Urinary bladder (tissue), 4 donors: Measurements from ENCODE around the gene FXYD6. TPM values are rescaled to one million over a fixed set of nuclear protein-coding genes. Genes with fewer than 3 reads are reported as not detected.

Source experiments
- DNase-seq: peaks from one replicate; pipeline ENCODE4 v3.0.0-alpha.2; 2015; ENCODE audit errors: extremely low spot score
- H3K27ac ChIP-seq: one replicate; pipeline ENCODE4 v1.5.1; 2013; ENCODE audit warnings: low read depth, mild to moderate bottlenecking, moderate library complexity
- H3K36me3 ChIP-seq: one replicate; pipeline ENCODE4 v1.6.1; 2013; ENCODE audit warnings: mild to moderate bottlenecking, moderate library complexity; ENCODE audit not compliant: insufficient read depth
- H3K4me1 ChIP-seq: one replicate; pipeline ENCODE4 v1.6.1; 2013; ENCODE audit warnings: mild to moderate bottlenecking, moderate library complexity; ENCODE audit not compliant: insufficient read depth
- H3K4me3 ChIP-seq: one replicate; pipeline ENCODE4 v1.5.1; 2013; ENCODE audit warnings: low read depth, low read length
- WGBS: extraction: QIAGEN DNeasy Blood & Tissue Kit; methylation state at CpG from one replicate; pipeline ENCODE4 v1.1.7; 2013; 5-methylcytosine and 5-hydroxymethylcytosine counted together
- polyA plus RNA-seq: library from polyadenylated mRNA; stranded (reverse); fragments of 200-250 nt; gene quantifications from one replicate; pipeline ENCODE4 v1.2.3, GENCODE V29; 2013
- total RNA-seq: library from RNA; depleted of rRNA; stranded (reverse); fragments of >200 nt; gene quantifications from one replicate; pipeline ENCODE4 v1.2.3, GENCODE V29; 2014
- donor health status: healthy with polysubstance abuse.
- donor health status: healthy.

Gene FXYD6
- total and polyA plus RNA-seq, 2 donors = 56.2 to 373 TPM

DNA sequence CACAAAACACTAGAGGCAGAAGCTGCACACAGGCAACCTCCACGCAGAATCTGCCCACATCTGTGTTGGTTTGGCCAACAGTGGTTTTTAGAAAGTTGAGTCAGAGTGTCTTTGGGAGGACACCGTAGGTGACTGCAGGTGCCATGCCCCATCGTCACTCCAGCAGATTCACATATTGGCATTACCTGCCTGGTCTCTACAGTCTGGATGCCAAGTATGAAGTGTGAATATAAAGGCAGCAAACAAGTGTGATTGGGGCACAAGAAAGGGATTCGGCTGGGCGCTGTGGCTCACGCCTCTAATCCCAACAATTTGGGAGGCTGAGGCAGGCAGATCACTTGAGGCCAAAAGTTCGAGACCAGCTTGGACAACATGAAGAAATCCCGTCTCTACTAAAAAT, 40.9 kb downstream of the FXYD6 start:
- no peak for DNase-seq
- 94% methylated on average over 8 of the region's 8 CpGs for WGBS
- H3K4me1 ChIP-seq = no peaks in the 10 kb centered on the region
- no peaks in the 10 kb centered on the region for H3K36me3 ChIP-seq
- no peak overlapping the region for H3K27ac ChIP-seq
- H3K4me3 ChIP-seq = no peak overlapping the region

DNA sequence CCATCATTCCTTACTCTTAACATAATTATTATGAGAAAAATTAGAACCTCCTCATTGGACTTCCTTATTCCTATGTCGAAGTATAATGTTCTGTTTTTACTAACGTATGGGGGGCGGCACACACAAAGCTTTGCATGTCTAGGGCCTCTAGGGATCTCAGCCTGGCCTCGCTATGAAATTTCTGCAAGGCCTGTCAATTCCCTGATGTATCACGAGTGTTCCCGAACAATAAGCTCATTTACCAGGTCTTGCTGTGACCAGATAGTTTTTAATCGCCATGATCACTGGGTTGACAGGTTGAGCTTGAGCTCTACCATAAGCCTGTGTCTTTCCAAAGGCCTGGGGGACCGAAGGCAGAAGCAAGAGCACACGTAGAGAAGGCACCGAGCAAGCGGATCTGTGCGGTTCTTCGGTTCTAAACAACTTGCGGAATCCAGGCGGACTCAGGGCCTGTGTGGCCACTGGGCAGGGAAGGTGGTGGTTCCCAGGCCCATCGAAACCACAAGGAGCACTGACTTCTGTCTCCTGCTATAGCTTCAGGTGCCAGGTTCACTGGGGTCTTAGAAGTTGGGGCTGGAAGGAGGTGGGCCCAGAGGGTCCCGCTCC, 41.5 kb downstream of the FXYD6 start:
- no peak for DNase-seq
- Histone ChIP-seq H3K4me3 (no peak overlapping the region), H3K27ac (no peak overlapping the region), H3K4me1 (no peaks in the 10 kb centered on the region), H3K36me3 (no peaks in the 10 kb centered on the region)
- WGBS = 92% methylated on average over 17 of the region's 17 CpGs

DNA sequence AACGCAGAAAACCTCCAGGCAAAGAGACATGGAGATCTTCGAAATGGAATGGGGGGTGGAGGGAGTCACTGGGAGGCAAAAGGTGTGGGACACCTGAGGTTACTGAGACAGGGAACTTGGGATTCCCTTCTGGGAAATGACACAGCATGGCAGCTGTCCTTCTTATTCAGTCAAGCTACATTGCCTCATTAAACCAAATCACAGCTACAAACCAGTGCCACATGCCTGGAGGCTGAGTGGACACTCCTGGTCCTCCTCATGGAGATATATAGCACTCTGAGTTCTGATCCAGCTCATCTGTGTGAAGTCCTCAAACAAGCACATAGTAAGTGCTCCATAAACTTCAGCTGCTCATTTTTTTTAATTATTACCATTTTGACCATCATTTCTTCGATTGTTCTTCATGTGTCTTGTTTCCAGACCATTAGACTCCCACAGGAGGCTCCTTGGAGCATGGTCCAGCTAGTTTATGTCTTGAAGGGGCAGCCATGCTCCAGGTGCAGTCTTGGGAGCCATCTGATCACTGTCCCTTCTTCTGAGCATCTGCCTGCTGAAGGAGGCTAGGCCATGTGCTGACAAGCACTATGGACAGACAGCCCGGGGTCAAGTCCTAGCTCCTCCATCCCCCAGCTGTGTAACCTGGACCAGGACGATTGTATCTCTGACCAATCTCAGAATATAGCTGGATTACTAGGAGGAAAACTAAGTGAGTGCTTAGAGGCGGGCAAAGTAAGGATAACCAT, 42.2 kb downstream of the FXYD6 start:
- no peak for DNase-seq
- H3K4me3 ChIP-seq = no peak overlapping the region
- no peak overlapping the region for H3K27ac ChIP-seq

DNA sequence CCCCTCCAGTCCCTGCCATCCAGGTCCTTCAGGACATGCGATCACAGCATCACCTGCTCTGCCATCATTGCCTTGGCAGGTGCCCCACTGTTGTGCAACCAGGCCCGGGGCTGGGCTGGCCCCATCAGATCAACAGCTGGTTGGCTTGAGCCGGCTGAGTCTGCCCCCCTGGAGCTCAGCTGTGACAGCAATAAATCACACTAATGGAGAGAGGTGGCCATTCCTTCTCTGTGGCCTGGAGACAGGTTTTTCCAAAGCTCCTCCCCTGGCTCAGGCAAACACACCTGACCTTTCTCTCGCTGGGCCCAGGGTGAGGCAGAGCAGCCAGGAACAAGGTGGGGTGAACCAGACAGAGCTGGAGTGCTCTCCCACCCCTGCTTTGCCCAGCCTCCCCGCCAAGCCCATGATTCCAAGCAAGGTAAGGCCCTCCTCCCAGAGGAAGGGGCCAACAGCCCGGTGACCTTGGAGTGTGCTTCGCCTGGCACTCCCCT, 43.0 kb downstream of the FXYD6 start:
- no peaks in the 10 kb centered on the region for H3K36me3 ChIP-seq
- 56% methylated on average over 7 of the region's 7 CpGs for WGBS
- H3K4me1 ChIP-seq = peaks cover 2% of the 10 kb centered on the region
- no peak for DNase-seq
- no peak overlapping the region for H3K4me3 ChIP-seq
- no peak overlapping the region for H3K27ac ChIP-seq

More for the DNA sequence above, 42.2 kb downstream of the FXYD6 start:
- WGBS = 93% methylated on average over 6 of the region's 6 CpGs
- Histone ChIP-seq H3K36me3 (no peaks in the 10 kb centered on the region), H3K4me1 (peaks cover 1% of the 10 kb centered on the region)

- H3K27ac ChIP-seq = no peak overlapping the region
- no peaks in the 10 kb centered on the region for H3K36me3 ChIP-seq
- peaks cover 2% of the 10 kb centered on the region for H3K4me1 ChIP-seq
- H3K4me3 ChIP-seq = no peak overlapping the region
- no peak for DNase-seq
- WGBS = 93% methylated on average over 8 of the region's 8 CpGs
Observed at GRCh38 chr11:117832511-117832910, 43.9 kb downstream of the FXYD6 start.

DNA sequence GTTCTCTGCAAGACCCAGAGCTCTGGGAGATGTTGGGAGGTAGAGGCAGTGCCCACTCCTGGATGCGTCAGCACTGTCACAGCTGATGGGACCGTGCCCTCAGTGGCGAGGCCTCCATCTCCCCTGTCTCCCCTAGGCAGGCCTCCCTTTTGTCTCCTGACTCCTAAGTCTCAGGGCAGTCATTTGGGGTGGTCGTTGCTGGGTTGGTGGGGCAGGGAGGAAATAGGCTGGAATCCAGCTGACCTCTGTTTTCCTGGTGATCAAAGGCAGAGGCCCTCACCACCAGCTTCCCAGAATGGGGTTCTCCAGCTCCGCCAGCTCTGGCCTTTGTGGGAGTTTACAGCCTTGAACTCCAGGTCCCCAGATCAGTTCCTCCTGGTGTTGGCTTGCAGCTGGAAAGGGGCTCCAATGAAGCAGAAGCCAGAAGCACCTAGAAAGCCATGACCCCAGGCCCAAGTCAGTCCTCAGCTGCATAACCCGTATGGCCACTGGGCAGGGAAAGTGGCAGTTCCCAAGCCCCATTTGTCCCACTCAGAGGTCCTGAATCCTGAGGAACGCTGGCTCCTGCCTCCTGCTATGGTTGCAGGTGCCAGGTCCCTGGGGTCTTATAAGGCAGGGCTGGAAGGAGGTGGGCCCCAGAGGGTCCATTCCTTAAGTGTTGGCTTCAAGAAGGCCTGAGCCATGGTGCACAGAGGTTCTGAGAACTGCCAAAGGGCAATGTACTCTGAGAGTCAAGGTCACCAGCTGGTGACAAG, 44.6 kb downstream of the FXYD6 start:
- Histone ChIP-seq H3K27ac (no peak overlapping the region), H3K36me3 (no peaks in the 10 kb centered on the region), H3K4me1 (peaks cover 2% of the 10 kb centered on the region), H3K4me3 (no peak overlapping the region)
- DNase-seq = no peak
- WGBS = 82% methylated on average over 7 of the region's 7 CpGs

- no peaks in the 10 kb centered on the region for H3K36me3 ChIP-seq
- WGBS = 49% methylated on average over 6 of the region's 6 CpGs
- H3K27ac ChIP-seq = no peak overlapping the region
- peaks cover 2% of the 10 kb centered on the region for H3K4me1 ChIP-seq
- DNase-seq = no peak
- no peak overlapping the region for H3K4me3 ChIP-seq
Observed at GRCh38 chr11:117830674-117831351, 45.6 kb downstream of the FXYD6 start.

GRCh38 chr11:117830072-117830471, 46.4 kb downstream of the FXYD6 start:
- WGBS = 77% methylated on average over 14 of the region's 14 CpGs
- no peak for DNase-seq
- no peak overlapping the region for H3K27ac ChIP-seq

DNA sequence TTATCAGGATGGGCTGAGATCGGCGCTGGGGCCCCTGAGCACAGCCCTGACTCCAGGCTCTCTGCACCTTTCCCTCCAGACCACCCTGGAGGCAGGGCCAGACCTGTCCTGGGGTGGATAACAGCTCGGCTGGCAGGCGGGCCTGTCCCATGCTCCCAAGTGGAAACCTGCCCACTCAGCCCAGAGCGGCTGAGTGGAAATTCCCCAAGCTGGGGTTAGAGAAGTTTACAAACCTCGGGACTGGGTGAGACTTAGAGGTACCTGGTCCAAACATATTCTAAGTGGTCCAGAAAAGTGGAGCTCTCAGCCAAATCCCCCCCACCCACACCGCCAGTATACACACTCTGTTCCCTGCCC, 47.1 kb downstream of the FXYD6 start:
- Histone ChIP-seq H3K27ac (peak overlapping the region; percentile 74), H3K4me3 (no peak overlapping the region), H3K4me1 (peaks cover 6% of the 10 kb centered on the region), H3K36me3 (no peaks in the 10 kb centered on the region)
- WGBS = 49% methylated on average over 7 of the region's 7 CpGs
- DNase-seq = no peak

More at GRCh38 chr11:117830072-117830471, 46.4 kb downstream of the FXYD6 start:
- H3K4me1 ChIP-seq = peaks cover 2% of the 10 kb centered on the region
- H3K36me3 ChIP-seq = no peaks in the 10 kb centered on the region
- H3K4me3 ChIP-seq = no peak overlapping the region

DNA sequence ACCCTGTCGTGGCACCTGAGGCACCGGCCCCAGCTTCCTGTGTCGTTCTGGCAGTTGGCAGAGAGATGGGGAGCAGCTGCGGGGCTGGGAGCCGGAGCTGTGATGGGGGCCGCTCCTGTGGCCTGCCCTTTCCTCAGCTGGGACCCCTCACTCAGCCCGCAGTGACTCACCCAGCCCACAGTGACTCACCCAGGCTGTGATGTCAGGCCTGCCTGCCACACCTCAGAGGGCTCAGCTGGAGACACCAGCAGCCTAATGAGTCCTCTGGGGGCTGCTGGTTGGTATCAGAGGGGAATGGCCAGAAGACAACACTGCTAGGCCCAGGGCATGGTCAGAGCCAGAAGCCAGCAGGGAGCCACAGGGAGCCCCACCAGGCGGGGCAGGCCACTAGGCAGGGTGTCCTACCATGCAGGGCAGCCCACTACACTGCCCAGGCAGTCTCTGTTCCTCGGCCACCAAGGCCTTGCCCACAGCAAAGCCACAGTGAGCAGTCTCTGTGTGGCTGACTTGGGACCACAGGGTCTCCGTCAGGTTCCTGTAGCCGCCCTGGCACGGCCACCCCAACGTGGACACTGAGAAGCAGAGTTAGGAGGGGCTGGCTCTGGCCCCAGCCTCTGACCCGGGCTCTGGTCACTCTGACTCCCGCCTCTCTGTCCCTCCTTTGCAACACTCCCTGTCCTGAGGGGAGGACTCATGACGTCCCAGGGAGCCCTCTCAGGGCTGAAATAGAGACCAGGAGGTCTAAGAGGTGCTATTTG, 47.7 kb downstream of the FXYD6 start:
- no peak overlapping the region for H3K4me3 ChIP-seq
- 45% methylated on average over 16 of the region's 16 CpGs for WGBS
- no peaks in the 10 kb centered on the region for H3K36me3 ChIP-seq
- no peak for DNase-seq
- H3K27ac ChIP-seq = peak overlapping the region; percentile 74
- peaks cover 6% of the 10 kb centered on the region for H3K4me1 ChIP-seq

- 64% methylated on average over 15 of the region's 15 CpGs for WGBS
- no peaks in the 10 kb centered on the region for H3K36me3 ChIP-seq
- H3K4me1 ChIP-seq = peaks cover 6% of the 10 kb centered on the region
- no peak overlapping the region for H3K4me3 ChIP-seq
- H3K27ac ChIP-seq = no peak overlapping the region
- no peak for DNase-seq
Observed at GRCh38 chr11:117827521-117828511, 48.6 kb downstream of the FXYD6 start.

GRCh38 chr11:117826832-117827231, 49.6 kb downstream of the FXYD6 start:
- Histone ChIP-seq H3K27ac (no peak overlapping the region), H3K36me3 (no peaks in the 10 kb centered on the region), H3K4me1 (peaks cover 6% of the 10 kb centered on the region), H3K4me3 (no peak overlapping the region)
- no peak for DNase-seq
- WGBS = 88% methylated on average over 3 of the region's 3 CpGs
